Esophagus mucosa (tissue), 1 donor: Measurements from ENCODE around the gene ADGRG6. TPM values are rescaled to one million over a fixed set of nuclear protein-coding genes. Genes with fewer than 3 reads are reported as not detected.

Experiments
- ATAC-seq: fragments of 200-7000 bp; cut with Tn5 transposase; one replicate; pipeline ENCODE4 v1.9.1; 2020
- total RNA-seq: library from RNA; stranded (reverse); gene quantifications from one replicate; pipeline ENCODE4 v1.2.4, GENCODE V29; 2023
- donor health status: DM: yes; HTN: yes; CAD: no.

Gene ADGRG6
- total RNA-seq, 1 donor from 2014 or later = 14.2 TPM

DNA sequence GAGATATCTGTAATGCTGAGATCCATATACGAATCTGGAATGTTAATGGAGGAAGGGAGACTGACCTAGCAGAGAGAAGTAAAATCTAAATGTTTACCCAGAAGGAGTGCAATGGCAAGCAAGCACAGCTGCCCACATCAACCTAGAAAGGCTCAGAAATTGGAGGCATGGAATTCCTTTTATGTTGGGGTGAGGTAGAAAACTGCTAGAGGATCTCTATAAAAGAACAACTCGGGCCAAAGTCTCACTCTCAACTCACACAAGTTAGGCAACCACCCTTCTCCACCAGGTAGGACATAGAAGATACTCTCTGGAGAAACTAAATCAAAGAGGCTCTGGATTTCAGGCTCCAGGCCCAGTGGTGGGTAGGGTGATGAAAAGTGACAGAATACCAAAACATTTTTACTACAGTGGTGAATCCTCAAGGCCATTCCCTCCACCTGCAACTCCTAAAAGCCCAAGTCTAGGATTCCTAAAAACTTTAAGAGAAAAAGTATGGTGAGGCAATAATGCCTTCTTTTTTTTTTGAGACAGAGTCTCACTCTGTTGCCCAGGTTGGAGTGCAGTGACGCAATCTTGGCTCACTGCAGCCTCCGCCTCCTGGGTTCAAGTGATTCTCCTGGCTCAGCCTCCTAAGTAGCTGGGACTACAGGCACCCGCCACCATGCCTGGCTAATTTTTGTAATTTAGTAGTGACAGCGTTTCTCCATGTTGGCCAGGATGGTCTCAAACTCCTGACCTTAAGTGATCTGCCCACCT, 9.5 kb upstream of the ADGRG6 start:
- ATAC-seq = no peak

DNA sequence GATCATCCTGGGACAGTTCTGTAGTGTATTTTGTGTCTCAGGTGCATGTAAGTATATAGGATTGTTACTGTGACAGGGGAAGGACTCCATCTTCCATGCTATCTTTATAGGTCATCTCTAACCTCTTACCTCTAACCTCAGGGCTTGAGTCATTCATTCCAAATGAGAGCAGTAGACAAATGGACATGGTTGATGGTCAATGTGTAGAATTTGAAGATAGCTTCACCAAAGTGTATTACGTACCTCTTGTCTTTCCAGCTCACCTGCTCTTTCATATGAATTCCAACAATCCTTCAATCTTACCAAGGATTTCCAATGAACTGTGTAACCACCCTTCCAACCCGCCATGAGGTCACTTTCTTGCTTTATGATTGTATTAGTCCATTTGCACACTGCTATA, 8.7 kb upstream of the ADGRG6 start:
- ATAC-seq = no peak

DNA sequence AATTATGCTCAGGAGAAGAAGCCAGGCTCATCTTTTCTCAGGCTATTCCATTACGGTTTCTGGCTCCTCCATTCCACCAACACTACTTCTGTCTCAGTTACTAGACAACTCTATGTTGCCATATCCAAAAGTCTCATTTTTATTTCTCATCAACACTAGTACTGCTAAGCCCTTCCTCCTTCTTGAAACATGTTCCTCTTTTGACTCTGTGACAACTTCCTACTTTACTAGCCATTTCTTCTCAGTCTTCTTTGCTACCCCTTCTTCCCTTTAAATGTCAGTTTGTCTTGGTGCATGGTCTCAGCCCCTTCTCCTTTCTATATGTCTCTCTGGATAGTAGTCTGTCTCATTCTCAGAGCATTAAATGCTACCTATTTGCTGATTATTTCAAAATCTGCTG, 7.1 kb upstream of the ADGRG6 start:
- no peak for ATAC-seq

DNA sequence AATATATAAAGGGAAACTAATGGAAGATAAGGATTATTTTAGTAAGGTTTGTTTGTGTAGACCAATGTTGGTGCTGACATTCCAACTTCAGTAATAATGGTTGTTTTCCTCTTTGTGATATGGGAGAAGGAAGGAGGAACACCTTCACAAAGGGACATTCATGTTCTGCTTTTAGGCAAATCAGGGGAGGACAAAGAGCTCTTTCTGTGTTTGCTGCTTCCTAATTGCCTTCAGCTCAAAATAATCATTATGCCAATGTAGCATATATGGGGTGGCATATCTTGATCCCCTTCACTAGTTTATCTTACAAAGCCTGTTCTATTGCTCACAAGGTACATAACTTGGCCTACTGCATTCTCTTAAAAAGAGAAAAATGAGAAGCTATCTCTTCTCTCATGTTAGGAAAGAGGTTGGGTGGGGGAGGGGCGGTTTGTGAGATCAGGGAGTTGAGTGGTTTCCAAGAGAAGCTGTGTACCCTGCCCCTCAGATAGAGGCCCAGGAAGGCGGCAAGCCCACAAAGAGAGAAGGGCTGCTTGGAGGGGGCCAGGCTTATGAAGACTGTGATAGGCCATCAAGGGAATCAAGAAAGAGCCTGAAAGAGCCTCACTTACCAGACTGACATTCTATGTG, 4.7 kb upstream of the ADGRG6 start:
- ATAC-seq = no peak

DNA sequence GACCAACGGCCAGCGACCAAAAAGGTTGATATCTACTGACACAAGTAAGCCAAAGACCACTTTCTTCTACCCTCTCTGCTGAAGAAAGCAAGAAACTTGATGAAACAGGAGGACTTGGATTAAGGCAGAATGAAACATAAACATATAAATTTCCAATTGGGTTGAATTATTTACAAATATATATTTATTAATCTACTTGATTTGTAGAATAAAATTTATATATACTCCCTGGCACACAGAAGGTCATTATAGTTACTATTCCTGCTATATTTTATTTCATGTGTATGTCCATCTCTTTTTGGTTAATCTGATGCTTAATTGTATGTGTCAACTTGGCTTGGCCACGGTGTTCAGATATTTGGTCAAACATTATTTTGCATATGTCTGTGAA, 4.2 kb upstream of the ADGRG6 start:
- ATAC-seq = no peak

DNA sequence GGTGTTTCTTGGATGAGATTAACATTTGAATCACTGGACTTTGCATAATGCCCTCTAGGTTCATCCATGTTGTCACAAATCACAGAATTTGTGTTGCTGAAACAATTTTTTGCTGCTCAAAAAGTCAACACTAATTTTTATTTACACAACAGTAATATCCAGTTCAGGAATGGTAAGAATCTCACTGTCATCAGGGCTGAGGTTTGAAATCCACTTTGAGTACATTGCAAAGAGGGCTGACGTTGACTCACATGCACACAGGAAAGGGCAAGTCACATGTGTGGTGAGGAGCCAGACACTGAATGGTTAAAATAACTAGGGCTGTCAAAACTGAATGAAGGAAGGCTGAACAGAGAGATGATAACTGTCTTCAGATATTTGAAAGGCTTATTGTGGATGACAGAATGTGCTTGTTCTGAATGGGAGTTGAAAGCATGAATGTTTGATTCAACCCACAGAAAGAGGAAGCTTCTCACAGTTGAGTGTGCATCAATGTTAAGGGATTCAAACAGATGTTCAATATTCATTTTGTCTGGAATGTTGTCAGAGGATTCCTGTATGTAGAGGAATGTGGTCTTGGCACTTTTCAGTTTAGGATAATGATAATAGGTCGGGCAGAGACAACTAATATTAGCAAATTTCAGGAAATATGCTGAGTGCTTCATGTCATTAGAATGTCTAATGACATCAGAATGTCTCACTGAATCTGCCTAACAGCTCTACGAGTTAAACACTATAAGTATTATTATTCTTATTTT, 3.6 kb upstream of the ADGRG6 start:
- no peak for ATAC-seq

DNA sequence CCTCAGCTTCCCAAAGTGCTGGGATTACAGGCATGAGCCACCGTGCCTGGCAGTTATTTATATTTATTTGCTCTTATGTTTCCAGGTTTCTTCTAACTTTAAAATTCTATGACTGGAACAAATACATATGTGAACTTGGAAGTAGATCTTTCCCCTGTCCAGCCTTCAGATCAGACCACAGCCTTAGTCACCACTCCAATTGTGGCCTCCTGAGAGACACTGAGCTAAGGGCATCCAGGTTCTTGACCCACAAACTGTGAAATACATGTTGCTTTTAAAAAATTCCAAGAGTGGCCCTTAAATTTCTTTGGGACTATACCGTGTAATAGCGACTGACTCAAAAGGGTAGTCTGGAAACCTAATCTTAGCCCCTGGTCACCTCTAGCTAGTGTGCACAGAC, 1.5 kb upstream of the ADGRG6 start:
- no peak for ATAC-seq

DNA sequence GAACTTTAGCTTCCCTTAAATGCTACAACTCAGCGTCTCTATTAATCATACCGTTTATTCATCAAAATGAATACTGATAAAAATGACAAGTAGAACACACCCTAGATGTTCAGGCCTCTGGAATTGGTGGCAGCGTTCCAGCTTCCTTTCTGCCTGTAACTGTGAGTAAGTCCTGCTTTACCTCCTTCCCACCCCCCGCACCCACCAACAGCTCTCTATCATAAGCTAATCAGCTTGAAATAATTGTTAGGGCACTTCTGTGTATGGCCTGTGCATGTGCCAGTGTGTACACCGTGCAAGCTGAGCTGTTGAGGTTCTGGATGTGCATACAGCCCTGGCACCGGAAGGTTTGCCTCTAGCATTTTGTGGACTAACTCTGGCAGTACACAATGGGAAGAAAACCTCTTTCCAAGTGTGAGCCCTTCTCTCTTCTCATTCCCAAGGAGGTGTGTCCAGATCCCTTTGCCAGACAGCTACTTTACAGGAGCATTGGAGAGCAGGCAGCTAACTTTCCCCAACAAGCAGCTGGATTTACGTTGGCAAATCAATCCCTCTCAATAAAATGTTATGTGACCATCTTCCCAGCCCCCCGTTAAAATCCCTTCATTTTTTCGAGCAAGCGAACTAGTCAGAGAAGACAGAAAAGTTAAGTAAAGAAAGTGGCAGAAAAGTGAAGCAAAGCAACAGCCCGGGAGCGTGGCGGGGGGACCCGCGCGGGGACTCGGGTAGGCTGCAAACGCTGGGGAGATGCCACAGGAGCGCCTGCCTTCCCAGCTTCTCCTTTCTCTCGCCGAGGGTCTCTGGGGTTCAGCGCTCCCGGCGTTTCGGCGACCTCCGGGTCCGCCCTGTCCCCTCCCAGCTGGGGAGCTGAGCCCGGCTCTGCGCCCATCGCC, 803 bp upstream of the ADGRG6 start:
- peak; percentile 79 for ATAC-seq

DNA sequence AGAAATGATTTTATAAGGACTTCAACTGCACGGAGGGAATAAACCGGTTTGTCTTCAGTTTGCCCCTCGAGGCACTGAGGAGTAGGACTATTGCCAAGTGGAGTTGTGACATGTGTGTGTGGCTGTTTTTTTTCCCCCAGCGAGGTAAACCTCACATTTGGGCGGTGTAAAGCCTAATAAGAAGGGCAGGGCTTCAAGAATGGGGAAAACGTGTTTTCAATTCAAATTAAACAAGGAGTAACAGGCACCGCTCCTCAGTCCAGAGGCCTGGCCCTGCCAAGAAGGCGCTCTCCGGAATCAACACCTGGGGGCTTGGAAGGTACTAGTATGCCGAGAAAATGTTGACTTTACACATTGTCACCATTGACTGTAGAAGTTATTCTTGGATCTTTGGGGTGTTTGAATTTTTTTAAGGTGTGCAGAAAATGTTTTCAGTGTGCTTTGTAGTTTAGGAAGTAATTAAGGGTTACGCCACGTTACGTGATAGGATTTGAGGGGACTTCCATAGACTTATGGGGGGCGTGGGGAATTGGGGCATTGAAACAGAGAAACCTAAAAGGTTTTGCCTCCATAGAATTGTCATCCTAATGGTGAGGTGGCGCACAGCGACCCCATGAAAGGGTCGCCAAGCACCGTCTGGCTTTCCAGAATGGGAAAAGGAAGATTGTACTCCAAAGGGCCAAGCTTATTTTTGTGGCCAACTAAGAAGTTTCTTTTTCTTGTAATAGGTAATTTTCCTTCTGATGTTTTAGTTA, 791 bp downstream of the ADGRG6 start:
- peak; percentile 69 for ATAC-seq

DNA sequence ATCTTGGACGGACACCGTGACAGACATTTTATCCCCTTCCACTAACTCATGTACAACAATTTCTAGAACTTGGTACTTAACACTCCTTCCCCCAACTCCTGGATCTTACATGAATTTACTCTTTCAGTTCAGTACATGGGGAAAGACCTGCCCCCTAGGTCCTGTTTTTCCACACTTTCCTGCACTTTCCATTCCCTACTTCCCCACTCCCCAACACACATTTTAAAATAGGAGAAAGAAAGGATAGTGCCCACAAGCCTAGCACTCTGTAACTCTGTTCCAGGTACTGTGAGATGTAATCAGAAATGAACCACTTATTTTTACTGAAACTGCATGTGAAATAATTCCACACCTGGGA, 1.3 kb downstream of the ADGRG6 start:
- ATAC-seq = no peak

DNA sequence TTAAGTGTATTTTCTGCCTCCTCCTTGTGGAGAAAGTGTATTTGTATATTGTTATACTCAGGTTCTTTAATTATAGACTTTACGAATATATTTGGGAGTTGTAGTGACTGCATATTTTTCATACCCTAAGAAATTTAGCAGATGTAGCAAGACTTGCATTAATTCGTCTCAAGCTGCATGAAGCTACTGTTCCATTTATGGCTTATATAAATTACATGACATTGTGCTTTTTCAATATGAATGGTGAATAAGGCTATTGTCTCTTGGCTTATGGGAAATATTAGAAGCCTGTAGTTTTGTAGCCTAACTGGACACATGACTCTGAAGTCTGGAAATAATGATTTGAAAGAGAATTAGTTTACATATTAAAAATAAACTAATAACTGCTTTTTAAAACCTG, 2.4 kb downstream of the ADGRG6 start:
- ATAC-seq = no peak

DNA sequence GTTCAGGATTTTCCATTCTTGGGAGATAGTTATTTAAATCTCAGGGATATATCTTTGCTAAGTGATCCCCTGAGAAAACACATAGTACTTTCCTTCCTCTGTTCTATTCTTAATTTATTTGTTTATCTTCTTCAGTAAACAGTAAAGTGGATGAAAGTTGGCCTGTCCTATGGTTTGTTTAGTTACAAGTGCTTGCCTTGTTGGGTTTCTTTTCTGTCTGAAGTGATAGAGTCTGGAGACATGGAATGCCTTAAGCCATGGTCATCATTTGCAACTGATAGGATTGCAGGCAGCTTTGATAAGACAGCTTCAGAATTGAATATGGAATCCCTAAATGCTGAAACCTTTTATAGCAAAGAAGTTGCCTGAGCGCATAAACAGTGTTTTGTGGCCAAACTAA, 4.9 kb downstream of the ADGRG6 start:
- ATAC-seq = no peak

DNA sequence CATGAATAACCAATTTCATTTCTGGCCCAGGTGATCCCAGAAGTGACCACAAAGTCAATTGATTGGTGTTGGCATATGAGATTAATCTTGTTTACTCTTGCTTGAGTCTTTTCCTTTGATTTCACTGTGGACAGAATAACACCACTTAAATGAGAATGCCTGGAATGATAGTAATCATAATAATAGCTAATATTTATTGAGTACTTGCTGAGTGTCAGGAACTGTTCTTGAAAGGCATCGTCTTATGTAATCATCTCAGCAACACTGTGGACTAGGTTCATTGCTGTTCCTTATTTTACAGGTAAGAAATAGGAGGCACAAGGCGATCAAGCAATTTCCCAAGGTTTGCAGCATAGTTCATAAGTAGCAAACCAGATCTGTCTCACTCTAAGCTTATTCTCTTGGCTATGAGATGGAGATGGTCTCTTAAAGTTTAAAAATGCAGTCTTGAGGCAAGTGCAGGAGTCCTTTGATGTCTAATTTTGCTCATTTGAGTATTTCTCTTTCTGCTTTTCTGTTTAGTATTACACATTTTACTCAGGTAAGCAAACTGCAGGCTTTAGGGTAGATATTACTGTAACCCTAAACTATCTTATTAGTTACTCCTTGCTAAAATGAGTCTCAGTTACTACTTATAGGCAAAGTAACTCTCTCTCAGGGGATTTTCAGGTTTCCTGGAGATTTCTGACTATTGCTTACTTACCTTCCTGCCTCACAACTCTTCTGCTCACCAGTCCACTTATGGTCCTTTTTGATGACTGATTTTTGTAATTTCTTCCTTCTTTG, 6.3 kb downstream of the ADGRG6 start:
- ATAC-seq = no peak

DNA sequence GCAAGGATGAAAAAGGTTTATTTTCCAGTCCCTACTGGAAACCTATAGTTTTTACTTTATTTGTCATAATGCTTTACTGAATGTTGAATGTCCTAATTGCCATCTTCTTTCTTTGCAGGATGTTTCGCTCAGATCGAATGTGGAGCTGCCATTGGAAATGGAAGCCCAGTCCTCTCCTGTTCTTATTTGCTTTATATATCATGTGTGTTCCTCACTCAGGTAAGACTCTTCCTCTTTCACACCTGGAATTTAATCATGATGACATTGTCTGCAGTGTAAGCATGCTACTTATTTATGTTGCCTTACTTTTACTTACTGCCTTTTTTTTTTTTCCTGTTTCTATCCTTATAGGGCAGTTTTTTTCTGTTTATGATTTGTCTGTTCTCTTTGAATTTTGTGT, 7.6 kb downstream of the ADGRG6 start:
- no peak for ATAC-seq

DNA sequence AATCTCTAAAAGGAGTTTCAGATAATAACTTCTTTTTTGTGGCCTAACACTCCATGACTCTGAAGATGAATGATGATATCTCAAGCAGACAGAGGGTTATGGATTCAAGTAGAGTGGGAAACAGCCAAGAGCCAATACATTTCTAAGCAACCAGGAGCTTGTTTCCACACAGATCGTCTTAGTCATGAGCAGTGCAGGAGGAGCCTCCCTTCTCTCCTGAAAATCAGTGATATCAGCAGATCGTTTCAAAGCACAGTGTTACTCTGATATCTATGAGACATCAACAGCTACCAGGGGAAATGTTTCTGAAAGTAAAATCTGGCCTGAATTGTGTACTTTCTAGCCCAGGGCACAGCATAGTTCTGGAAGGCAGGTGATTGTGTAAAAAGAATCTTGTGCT, 11.5 kb downstream of the ADGRG6 start:
- peak; percentile 53 for ATAC-seq

DNA sequence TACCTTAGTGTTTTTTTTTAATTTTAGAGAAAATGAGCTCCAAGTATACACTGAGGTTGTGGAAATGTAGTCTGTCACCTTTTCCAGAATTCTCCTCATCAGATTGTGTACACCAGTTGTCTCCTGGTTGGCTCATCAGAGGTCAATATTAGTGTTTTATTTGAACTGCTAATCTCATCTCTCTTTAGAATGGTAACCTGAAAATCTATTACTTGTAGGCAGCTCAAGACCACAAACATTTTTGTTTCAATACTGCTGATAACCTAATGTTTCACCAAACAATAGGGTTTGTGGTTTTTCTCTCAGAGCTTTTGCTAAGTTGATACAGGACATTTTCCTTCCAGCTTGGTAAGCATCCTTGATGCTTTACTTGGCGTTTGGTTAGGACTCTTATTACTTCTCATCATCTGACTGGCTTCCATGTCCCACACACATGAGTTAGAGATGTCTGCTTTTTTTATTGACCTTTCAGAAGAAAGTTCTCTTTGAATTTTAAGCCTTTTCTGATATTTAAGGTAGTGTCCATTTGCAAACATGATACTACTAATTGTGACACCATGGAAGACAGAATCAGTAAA, 15.1 kb downstream of the ADGRG6 start:
- no peak for ATAC-seq

DNA sequence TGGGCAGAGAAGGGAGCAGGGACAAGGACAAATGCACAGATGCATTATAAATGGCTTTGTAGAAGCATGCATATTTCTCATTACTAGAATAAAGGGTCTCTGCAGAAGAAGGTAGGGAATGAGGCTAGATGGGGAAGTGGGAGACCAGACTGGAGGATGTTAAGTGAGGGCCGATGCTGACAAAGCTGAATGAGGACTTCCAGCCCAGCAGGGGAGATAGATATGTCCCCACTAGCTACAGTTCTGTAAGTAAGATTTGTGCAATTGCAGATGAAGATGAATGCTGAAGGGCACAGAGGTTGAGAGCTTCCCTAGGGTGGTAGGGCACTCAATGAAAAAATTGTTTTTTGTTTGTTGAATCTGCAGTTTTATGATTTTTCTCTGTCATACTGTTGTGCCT, 16.9 kb downstream of the ADGRG6 start:
- no peak for ATAC-seq

DNA sequence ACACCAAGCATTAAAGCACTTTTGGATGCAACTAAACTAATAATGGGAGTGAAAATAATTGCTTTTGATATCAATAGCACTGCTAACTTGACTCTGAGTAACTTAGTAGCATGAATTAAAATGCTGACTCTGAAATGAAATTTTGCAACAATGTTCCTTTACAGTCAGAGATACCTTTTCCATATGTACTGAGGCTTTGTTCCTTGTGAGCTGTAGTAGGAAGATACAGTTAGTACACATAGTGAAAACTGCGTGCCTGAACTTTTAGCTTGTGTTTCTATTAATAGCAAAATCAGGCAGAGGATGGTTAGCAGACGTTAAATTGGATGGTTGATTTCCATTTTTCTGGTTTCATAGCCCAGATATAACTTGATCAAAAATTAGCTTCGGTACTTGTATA, 18.6 kb downstream of the ADGRG6 start:
- no peak for ATAC-seq

DNA sequence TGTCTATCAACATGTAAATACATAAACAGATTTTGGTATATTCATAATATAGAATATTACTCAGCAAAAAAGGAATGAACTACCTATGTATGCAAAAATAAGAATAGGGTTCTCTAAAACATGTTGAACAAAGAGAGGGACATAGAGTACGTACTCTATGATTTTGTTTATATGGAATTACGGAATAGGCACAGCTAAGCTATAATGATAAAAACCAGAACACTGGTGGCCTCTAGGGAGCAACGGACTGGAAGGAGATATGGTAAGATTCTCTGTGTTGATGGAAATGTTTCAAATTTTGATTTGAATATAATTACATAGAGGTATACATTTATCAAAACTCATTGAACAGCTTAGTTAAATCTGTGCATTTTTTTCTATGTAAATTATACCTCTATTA, 19.6 kb downstream of the ADGRG6 start:
- ATAC-seq = no peak

DNA sequence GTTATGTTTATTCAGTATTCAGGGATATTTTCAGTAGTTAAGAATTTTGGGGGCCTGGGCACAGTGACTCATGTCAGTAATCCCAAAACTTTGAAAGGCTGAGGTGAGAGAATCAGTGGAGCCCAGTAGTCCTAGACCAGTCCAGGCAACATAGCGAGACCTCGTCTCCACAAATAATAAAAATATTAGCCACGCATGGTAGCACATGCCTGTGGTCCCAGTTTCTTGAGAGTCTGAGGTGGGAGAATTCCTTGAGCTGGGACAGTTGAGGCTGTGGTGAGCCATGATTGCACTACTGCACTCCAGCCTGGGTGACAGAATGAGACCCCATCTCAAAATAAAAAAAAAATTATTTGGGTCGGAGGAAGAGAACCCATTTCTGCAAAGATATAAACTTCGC, 20.3 kb downstream of the ADGRG6 start:
- ATAC-seq = no peak
